B cell (primary cell): ENCODE data around the gene ARID4B. TPM values are rescaled to one million over a fixed set of nuclear protein-coding genes. Genes with fewer than 3 reads are reported as not detected.

Source experiments
- ATAC-seq: fragments of 200-7000 bp; cut with Tn5 transposase; one replicate; pipeline ENCODE4 v1.10.0; 2021; ENCODE audit warnings: low read depth, mild to moderate bottlenecking, moderate number of reproducible peaks, moderate library complexity
- CTCF ChIA-PET: fragments of 350-600 bp; sonication (Branson Sonifier 250); formaldehyde crosslinking; loops from one replicate; lab custom pipeline; 2021; ENCODE audit warnings: antibody characterized with exemption, inconsistent platforms; lab: Charles Lee
- POLR2A ChIA-PET: fragments of 350-600 bp; sonication (Branson Sonifier 250); formaldehyde crosslinking; loops from one replicate; lab custom pipeline; 2021; ENCODE audit warnings: antibody characterized with exemption; lab: Charles Lee
- DNase-seq: peaks from one replicate; pipeline ENCODE4 v3.0.0; 2013
- H2AFZ ChIP-seq: 2 replicates; pipeline ENCODE4 v1.6.1; 2012; ENCODE audit warnings: mild to moderate bottlenecking, low read depth, low read length; ENCODE audit not compliant: insufficient read depth, poor library complexity, severe bottlenecking
- H3K27ac ChIP-seq, 2 donors: 1 replicate in 1 of 2; 2 replicates in 1 of 2; pipeline ENCODE4 v1.5.1; 2012 to 2013; ENCODE audit warnings: low read length in 2 of 2, mild to moderate bottlenecking in 2 of 2, moderate library complexity in 1 of 2
- H3K27me3 ChIP-seq, 4 experiments: fragments of 200-600 bp in 1 of 4; sonication (generic) in 1 of 4; replicated peaks in 1 of 4; 1 replicate in 2 of 4; 2 replicates in 2 of 4; pipeline versions ENCODE4 v1.6.1 to v1.7.0; 2013 to 2016; ENCODE audit warnings: low read length in 3 of 4, mild to moderate bottlenecking in 2 of 4, mixed read lengths in 1 of 4, moderate library complexity in 1 of 4; ENCODE audit not compliant: insufficient read depth in 4 of 4, control insufficient read depth in 3 of 4; ENCODE audit errors: control extremely low read depth in 1 of 4
- H3K36me3 ChIP-seq, 2 experiments: replicated peaks in 1 of 2; 1 replicate in 1 of 2; 2 replicates in 1 of 2; pipeline versions ENCODE4 v1.6.1 to v1.7.1; 2013; ENCODE audit warnings: low read length in 1 of 2; ENCODE audit not compliant: insufficient read depth in 2 of 2, control insufficient read depth in 1 of 2; ENCODE audit errors: control extremely low read depth in 1 of 2, extremely low read depth in 1 of 2
- H3K4me1 ChIP-seq, 2 donors: fragments of 200-600 bp in 1 of 2; sonication (generic) in 1 of 2; 1 replicate in 1 of 2; 2 replicates in 1 of 2; pipeline versions ENCODE4 v1.5.1 to v1.6.1; 2013 to 2017; ENCODE audit warnings: low read length in 2 of 2; ENCODE audit not compliant: control insufficient read depth in 2 of 2, insufficient read depth in 2 of 2
- H3K4me2 ChIP-seq: replicated peaks from 2 replicates; pipeline ENCODE3; 2012; ENCODE audit warnings: mild to moderate bottlenecking, low read depth, low read length; ENCODE audit not compliant: poor library complexity, severe bottlenecking
- H3K4me3 ChIP-seq, 5 experiments: fragments of 200-600 bp in 1 of 5; sonication (generic) in 1 of 5; 1 replicate in 3 of 5; 2 replicates in 2 of 5; pipeline versions ENCODE4 v1.5.1 to v1.7.0; 2011 to 2016; ENCODE audit warnings: low read length in 4 of 5, mild to moderate bottlenecking in 4 of 5, low read depth in 2 of 5, control low read depth in 1 of 5, moderate library complexity in 1 of 5; ENCODE audit not compliant: insufficient read depth in 1 of 5; ENCODE audit errors: control extremely low read depth in 1 of 5, extremely low read depth in 1 of 5
- H3K79me2 ChIP-seq: fragments of 200-600 bp; sonication (generic); one replicate; pipeline ENCODE4 v1.6.0; 2016; ENCODE audit warnings: low read length; ENCODE audit not compliant: control insufficient read depth, insufficient read depth
- H3K9ac ChIP-seq: fragments of 200-600 bp; sonication (generic); 2 replicates; pipeline ENCODE4 v1.6.1; 2017; ENCODE audit warnings: mild to moderate bottlenecking, low read length, moderate library complexity
- H3K9me3 ChIP-seq, 3 donors: one replicate each; pipeline versions ENCODE4 v1.6.1 to v1.7.1; 2013; ENCODE audit warnings: low read length in 2 of 3; ENCODE audit not compliant: control insufficient read depth in 2 of 3, insufficient read depth in 1 of 3; ENCODE audit errors: control extremely low read depth in 1 of 3
- H4K20me1 ChIP-seq: 2 replicates; pipeline ENCODE4 v1.6.0; 2012; ENCODE audit warnings: mild to moderate bottlenecking, low read length; ENCODE audit not compliant: insufficient read depth, control insufficient read depth, poor library complexity, severe bottlenecking
- H3K27ac Mint-ChIP-seq: one replicate; pipeline ENCODE4 v1.8.0; 2021; ENCODE audit warnings: mixed read lengths
- H3K27me3 Mint-ChIP-seq: one replicate; pipeline ENCODE4 v1.8.0; 2021; ENCODE audit warnings: mixed read lengths
- H3K4me1 Mint-ChIP-seq: one replicate; pipeline ENCODE4 v1.8.0; 2021; ENCODE audit warnings: mixed read lengths
- H3K4me3 Mint-ChIP-seq: one replicate; pipeline ENCODE4 v1.8.0; 2021; ENCODE audit warnings: mixed read lengths
- H3K9me3 Mint-ChIP-seq: one replicate; pipeline ENCODE4 v1.8.0; 2022; ENCODE audit warnings: mixed read lengths; ENCODE audit not compliant: insufficient read depth
- CTCF ChIP-seq: fragments of 200-600 bp; IDR thresholded peaks from one replicate; pipeline ENCODE4 v1.8.0; 2022; ENCODE audit warnings: antibody characterized with exemption, mild to moderate bottlenecking
- EZH2 ChIP-seq: IDR thresholded peaks from 2 replicates; pipeline ENCODE4 v1.6.1; 2012; ENCODE audit warnings: borderline replicate concordance, low read depth, mild to moderate bottlenecking, moderate library complexity, low read length; ENCODE audit not compliant: insufficient read depth, poor library complexity, severe bottlenecking
- WGBS: methylation state at CpG from one replicate; pipeline ENCODE4 v1.1.5; 2013; ENCODE audit warnings: missing lambda C conversion rate; ENCODE audit not compliant: insufficient coverage; 5-methylcytosine and 5-hydroxymethylcytosine counted together
- intact Hi-C: fragments of 100-400 bp; cut with micrococcal nuclease; formaldehyde crosslinking; loops from one replicate; pipeline ENCODE4 v1.10.0; 2022
- polyA plus RNA-seq: library from polyadenylated mRNA; depleted of rRNA; stranded (reverse); fragments of >200 nt; gene quantifications from 2 replicates; pipeline ENCODE4 v1.2.3, GENCODE V29; 2012
- total RNA-seq, 2 donors: library from RNA; stranded (reverse); fragments of 120-200 nt in 1 of 2; gene quantifications; 1 replicate in 1 of 2; 2 replicates in 1 of 2; pipeline versions ENCODE4 v1.2.3 to v1.2.4, GENCODE V29; 2013 to 2022

The ARID4B gene
- total and polyA plus RNA-seq, 2 donors (not counting 1 experiment from before 2014, with no cell fraction given), result 13.2 to 110 TPM

- H3K27ac ChIP-seq, result no peak overlapping the region
Observed at GRCh38 chr1:235290740-235291502, 37.1 kb downstream of the ARID4B start.

More at GRCh38 chr1:235290740-235291502, 37.1 kb downstream of the ARID4B start:
- Mint-ChIP-seq H3K4me3 (no peak overlapping the region), H3K9me3 (no peaks in the 10 kb centered on the region), H3K27ac (no peak overlapping the region), H3K4me1 (peaks cover 64% of the 10 kb centered on the region), H3K27me3 (no peaks in the 10 kb centered on the region)
- H3K4me2 ChIP-seq, result no peak overlapping the region
- H4K20me1 ChIP-seq, result peaks cover 96% of the 10 kb centered on the region
- CTCF ChIA-PET, result interaction anchor here (1.1 kb wide), 2 partner anchors 18 to 39 kb away, joined by 3 read pairs; no protein-coding TSS in a partner anchor
- no peaks in the 10 kb centered on the region for H3K27me3 ChIP-seq
- H3K9ac ChIP-seq, result no peak overlapping the region
- no peak overlapping the region for H3K4me3 ChIP-seq
- ATAC-seq (no peak), DNase-seq (no peak)
- peaks cover 0 to under 1% of the 10 kb centered on the region in 2 experiments for H3K36me3 ChIP-seq
- peaks cover 97% of the 10 kb centered on the region for H3K79me2 ChIP-seq
- 85% methylated on average over 5 of the region's 12 CpGs for WGBS
- intact Hi-C loops, result no loop called here
- POLR2A ChIA-PET, result no interaction called here
- H2AFZ ChIP-seq, result no peak overlapping the region
- no peaks in the 10 kb centered on the region for H3K9me3 ChIP-seq
- H3K4me1 ChIP-seq, result peaks cover 24 to 61% of the 10 kb centered on the region in 2 donors
- no peak for TF ChIP-seq EZH2
- no peak for TF ChIP-seq CTCF
